CD4-positive, alpha-beta T cell treated with Interleukin-4 for 4 hours (primary cell): Measurements from ENCODE around the gene SPACA1.

Source experiments
- DNase-seq: peaks from one replicate; pipeline ENCODE4 v3.0.0-alpha.2; 2020

SPACA1 gene

DNA sequence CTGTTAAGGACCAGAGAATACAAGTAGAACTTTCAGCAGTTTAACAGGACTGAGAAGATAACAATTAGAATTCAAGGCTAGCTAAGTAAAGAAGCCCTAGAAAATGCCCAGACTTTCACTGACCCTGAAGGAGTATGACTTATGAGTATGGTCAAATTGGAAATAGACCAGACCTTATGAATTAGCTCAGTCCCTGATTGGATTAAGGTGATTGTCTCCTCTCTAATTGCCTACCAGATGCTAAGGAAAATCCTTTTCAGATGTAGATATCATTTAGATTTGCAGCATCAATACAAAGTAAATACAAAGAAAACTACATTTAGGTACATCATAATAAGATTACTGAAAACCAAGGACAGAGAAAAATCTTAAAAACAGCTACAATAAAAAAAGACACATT, 59.6 kb downstream of the SPACA1 start:
- no peak for DNase-seq

DNA sequence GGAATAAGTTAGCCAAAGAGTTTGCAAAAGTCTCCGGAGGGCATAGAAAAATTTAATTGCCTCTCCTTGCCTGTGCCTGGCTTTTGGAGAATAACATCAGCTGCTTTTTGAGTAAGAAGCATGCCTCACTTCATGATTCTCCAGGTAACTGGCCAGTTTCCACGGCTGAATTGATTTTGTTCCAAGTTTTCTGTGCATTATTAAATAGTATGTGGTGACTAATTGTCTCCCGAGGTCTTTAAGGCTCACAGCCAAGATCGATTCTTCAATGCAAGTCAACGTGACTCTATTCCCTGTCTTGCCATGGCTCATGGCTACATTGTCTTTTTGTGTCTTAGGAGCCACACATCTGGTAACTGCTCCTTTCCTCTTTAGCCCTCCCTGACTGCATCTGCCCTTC, 64.3 kb downstream of the SPACA1 start:
- no peak for DNase-seq

- DNase-seq: no peak
Measured at GRCh38 chr6:88114838-88115237, 67.2 kb downstream of the SPACA1 start.

DNA sequence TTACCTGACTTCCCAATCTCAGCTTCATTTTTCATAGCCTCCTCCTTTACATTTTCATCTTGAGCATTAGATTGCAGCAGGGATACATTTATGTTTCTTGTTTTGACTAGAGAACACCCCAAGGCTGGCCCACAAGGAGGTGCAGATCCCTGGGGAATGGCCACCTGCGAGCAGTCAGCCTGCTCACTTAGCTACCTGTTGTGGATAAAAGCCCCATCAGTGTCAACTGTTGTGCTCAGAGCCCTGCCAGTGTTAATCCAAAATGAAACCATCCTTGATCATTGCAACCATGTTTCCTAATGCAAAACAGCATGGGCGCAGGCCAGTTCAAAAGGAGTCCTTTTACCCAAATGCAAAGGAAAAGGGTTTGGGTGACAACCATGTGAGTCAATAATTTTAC, 67.7 kb downstream of the SPACA1 start:
- no peak for DNase-seq

DNA sequence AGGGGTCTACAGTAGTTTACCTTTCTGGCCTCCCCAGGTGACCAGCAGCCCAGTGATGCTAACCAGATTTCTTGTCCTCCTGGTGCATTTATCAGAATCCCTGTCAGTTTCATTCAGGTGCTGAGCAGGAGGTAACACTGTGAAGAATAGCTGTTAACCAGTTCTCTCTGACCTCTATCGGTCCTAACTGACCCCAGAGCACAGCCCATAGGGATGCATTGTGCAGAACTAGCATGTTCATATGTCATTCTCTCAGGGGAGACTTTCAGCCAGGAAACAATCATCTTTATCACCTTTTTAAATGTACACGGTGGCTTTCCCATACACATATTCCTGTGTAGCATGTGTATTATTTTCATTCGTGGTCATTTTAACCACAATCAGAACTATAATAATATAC, 68.6 kb downstream of the SPACA1 start:
- no peak for DNase-seq
